T-cell (primary cell): Measurements from ENCODE around the gene SETD4. TPM values are rescaled to one million over a fixed set of nuclear protein-coding genes. Genes with fewer than 3 reads are reported as not detected.

ENCODE experiments used
- ATAC-seq, 4 experiments: fragments of 200-7000 bp in 3 of 4; fragments of 150-1000 bp in 1 of 4; cut with Tn5 transposase; replicated peaks in 1 of 4; 1 replicate in 3 of 4; 2 replicates in 1 of 4; pipeline ENCODE4 v1.10.0; 2021; ENCODE audit warnings: moderate library complexity in 3 of 4, mild to moderate bottlenecking in 2 of 4, moderate number of reproducible peaks in 1 of 4
- CTCF ChIA-PET, 2 donors: fragments of 300-600 bp; sonication (Branson Sonifier 250); formaldehyde crosslinking; loops; one replicate each; lab custom pipeline; 2022; ENCODE audit warnings: antibody characterized with exemption in 2 of 2; lab: Charles Lee
- POLR2A ChIA-PET, 2 donors: fragments of 300-600 bp; sonication (Branson Sonifier 250); formaldehyde crosslinking; loops; one replicate each; lab custom pipeline; 2022; ENCODE audit warnings: antibody characterized with exemption in 2 of 2; lab: Charles Lee
- DNase-seq, 35 experiments: peaks; one replicate each; pipeline versions ENCODE4 v3.0.0 to v3.0.0-alpha.2; 2013 to 2023
- H3K27ac ChIP-seq: one replicate; pipeline ENCODE4 v1.5.1; 2013; ENCODE audit warnings: low read length
- H3K27me3 ChIP-seq, 2 experiments: replicated peaks in 1 of 2; 1 replicate in 1 of 2; 2 replicates in 1 of 2; pipeline versions ENCODE4 v1.6.1 to v1.7.0; 2013; ENCODE audit warnings: low read length in 1 of 2, mixed read lengths in 1 of 2; ENCODE audit not compliant: control insufficient read depth in 2 of 2, insufficient read depth in 2 of 2; ENCODE audit errors: extremely low read depth in 1 of 2
- H3K36me3 ChIP-seq, 2 donors: 1 replicate in 1 of 2; 2 replicates in 1 of 2; pipeline versions ENCODE4 v1.6.1 to v1.7.0; 2013; ENCODE audit warnings: low read length in 1 of 2; ENCODE audit not compliant: control insufficient read depth in 2 of 2, insufficient read depth in 1 of 2; ENCODE audit errors: extremely low read depth in 1 of 2
- H3K4me1 ChIP-seq, 2 experiments: 1 replicate in 1 of 2; 2 replicates in 1 of 2; pipeline versions ENCODE4 v1.6.1 to v1.7.0; 2013; ENCODE audit warnings: low read length in 2 of 2, mixed read lengths in 1 of 2; ENCODE audit not compliant: insufficient read depth in 2 of 2, control insufficient read depth in 1 of 2; ENCODE audit errors: extremely low read depth in 1 of 2
- H3K4me3 ChIP-seq, 2 donors: 1 replicate in 1 of 2; 2 replicates in 1 of 2; pipeline versions ENCODE4 v1.5.1 to v1.7.0; 2013; ENCODE audit warnings: mild to moderate bottlenecking in 2 of 2, low read length in 1 of 2, moderate library complexity in 1 of 2; ENCODE audit not compliant: control insufficient read depth in 1 of 2; ENCODE audit errors: extremely low read depth in 1 of 2
- H3K9me3 ChIP-seq: 2 replicates; pipeline ENCODE4 v1.7.0; 2013
- H3K27ac Mint-ChIP-seq, 2 donors: one replicate each; pipeline ENCODE4 v1.8.0; 2020 to 2021; ENCODE audit warnings: mild to moderate bottlenecking in 2 of 2, mixed read lengths in 2 of 2
- H3K27me3 Mint-ChIP-seq, 2 donors: one replicate each; pipeline ENCODE4 v1.8.0; 2021 to 2022; ENCODE audit warnings: mixed read lengths in 2 of 2
- H3K36me3 Mint-ChIP-seq: one replicate; pipeline ENCODE4 v1.8.0; 2021; ENCODE audit warnings: mixed read lengths
- H3K4me1 Mint-ChIP-seq, 3 donors: one replicate each; pipeline ENCODE4 v1.8.0; 2020 to 2022; ENCODE audit warnings: mixed read lengths in 3 of 3, mild to moderate bottlenecking in 1 of 3
- H3K4me3 Mint-ChIP-seq, 3 donors: one replicate each; pipeline ENCODE4 v1.8.0; 2020 to 2022; ENCODE audit warnings: mild to moderate bottlenecking in 3 of 3, mixed read lengths in 3 of 3, moderate library complexity in 3 of 3
- H3K9me3 Mint-ChIP-seq, 3 donors: one replicate each; pipeline ENCODE4 v1.8.0; 2020 to 2022; ENCODE audit warnings: mixed read lengths in 3 of 3
- WGBS: methylation state at CpG from one replicate; pipeline ENCODE4 v1.1.5; 2013; ENCODE audit warnings: missing lambda C conversion rate; ENCODE audit not compliant: insufficient coverage; 5-methylcytosine and 5-hydroxymethylcytosine counted together
- total RNA-seq, 35 experiments: library from RNA in 6 of 35; stranded (reverse) in 6 of 35; fragments of 120-200 nt in 1 of 35; gene quantifications; one replicate each; pipeline versions ENCODE4 v1.2.1 to v1.2.4 and lab custom pipeline; 2013 to 2026

Gene SETD4
- total RNA-seq, 5 donors from 2014 or later (not counting 1 experiment from before 2014, with no cell fraction given) = 16.5 to 36.4 (median 30.3) TPM

GRCh38 chr21:35991131-35991530 is 69.2 kb downstream of the SETD4 start:
- POLR2A ChIA-PET = no interaction called here
- DNase-seq = no peak

GRCh38 chr21:35990609-35991008 is 69.7 kb downstream of the SETD4 start:
- DNase-seq (no peak), ATAC-seq (no peak)
- Histone ChIP-seq H3K27ac (no peak overlapping the region), H3K4me3 (no peak overlapping the region), H3K36me3 (no peaks in the 10 kb centered on the region), H3K27me3 (peaks cover 12 to 18% of the 10 kb centered on the region in 2 experiments), H3K4me1 (peaks cover 0 to 3% of the 10 kb centered on the region in 2 experiments), H3K9me3 (no peaks in the 10 kb centered on the region)
- 90% methylated on average over 2 of the region's 9 CpGs for WGBS
- Mint-ChIP-seq H3K9me3 (no peaks in the 10 kb centered on the region), H3K4me3 (no peak overlapping the region), H3K36me3 (no peaks in the 10 kb centered on the region), H3K27ac (no peak overlapping the region), H3K4me1 (peaks cover 5 to 9% (median 7%) of the 10 kb centered on the region in 3 donors), H3K27me3 (peaks cover 6 to 14% of the 10 kb centered on the region in 2 donors)
- ChIA-PET CTCF (interaction anchor here in 1 of 2 donors (0.7 kb wide), 1 partner anchor 1488 kb away, joined by 3 read pairs; no protein-coding TSS in a partner anchor), POLR2A (no interaction called here)

More at GRCh38 chr21:35991131-35991530, 69.2 kb downstream of the SETD4 start:
- ATAC-seq = no peak
- Mint-ChIP-seq H3K27ac (no peak overlapping the region), H3K27me3 (peaks cover 5 to 13% of the 10 kb centered on the region in 2 donors), H3K4me3 (no peak overlapping the region), H3K9me3 (no peaks in the 10 kb centered on the region), H3K4me1 (peaks cover 9 to 14% (median 13%) of the 10 kb centered on the region in 3 donors), H3K36me3 (no peaks in the 10 kb centered on the region)
- no peaks in the 10 kb centered on the region for H3K9me3 ChIP-seq
- H3K27ac ChIP-seq = no peak overlapping the region
- CTCF ChIA-PET = interaction anchor here in 1 of 2 donors (0.7 kb wide), 1 partner anchor 1489 kb away, joined by 3 read pairs; no protein-coding TSS in a partner anchor
- WGBS = 80% methylated on average over 1 of the region's 6 CpGs
- peaks cover 11 to 18% of the 10 kb centered on the region in 2 experiments for H3K27me3 ChIP-seq
- peaks cover 0 to 6% of the 10 kb centered on the region in 2 experiments for H3K4me1 ChIP-seq
- H3K36me3 ChIP-seq = no peaks in the 10 kb centered on the region
- H3K4me3 ChIP-seq = no peak overlapping the region

- ChIA-PET CTCF (interaction anchor here (0.6 kb wide), 2 partner anchors 41 to 363 kb away, joined by 3 to 4 read pairs; no protein-coding TSS in a partner anchor), POLR2A (interaction anchor here (0.6 to 0.7 kb wide), 2 partner anchors 782 to 806 kb away, joined by 3 to 5 read pairs; no protein-coding TSS in a partner anchor)
- H3K4me1 ChIP-seq = no peaks in the 10 kb centered on the region
- 80% methylated on average over 6 of the region's 10 CpGs for WGBS
- no peaks in the 10 kb centered on the region for H3K9me3 ChIP-seq
- Mint-ChIP-seq H3K9me3 (no peaks in the 10 kb centered on the region), H3K36me3 (no peaks in the 10 kb centered on the region), H3K27me3 (peaks cover 10 to 18% of the 10 kb centered on the region in 2 donors), H3K4me1 (no peaks in the 10 kb centered on the region), H3K4me3 (no peak overlapping the region), H3K27ac (no peak overlapping the region)
- H3K4me3 ChIP-seq = no peak overlapping the region
- ATAC-seq (no peak), DNase-seq (no peak)
- H3K27me3 ChIP-seq = peaks cover 16% of the 10 kb centered on the region in 2 experiments
- H3K36me3 ChIP-seq = no peaks in the 10 kb centered on the region
- H3K27ac ChIP-seq = no peak overlapping the region
Observed at GRCh38 chr21:35989138-35989735, 71.1 kb downstream of the SETD4 start.

GRCh38 chr21:35988416-35989137 is 71.7 kb downstream of the SETD4 start:
- ChIA-PET POLR2A (interaction anchor here (0.6 to 0.7 kb wide), 2 partner anchors 781 to 805 kb away, joined by 3 to 5 read pairs; no protein-coding TSS in a partner anchor), CTCF (interaction anchor here (0.6 kb wide), 3 partner anchors 41 to 1363 kb away, joined by 3 to 4 read pairs (median 4); no protein-coding TSS in a partner anchor)
- Histone ChIP-seq H3K27me3 (peaks cover 9 to 16% of the 10 kb centered on the region in 2 experiments), H3K9me3 (no peaks in the 10 kb centered on the region), H3K36me3 (no peaks in the 10 kb centered on the region), H3K27ac (no peak overlapping the region), H3K4me3 (no peak overlapping the region), H3K4me1 (no peaks in the 10 kb centered on the region)
- DNase-seq (no peak), ATAC-seq (no peak)
- Mint-ChIP-seq H3K36me3 (no peaks in the 10 kb centered on the region), H3K27ac (no peak overlapping the region), H3K4me1 (no peaks in the 10 kb centered on the region), H3K27me3 (peaks cover 10 to 19% of the 10 kb centered on the region in 2 donors), H3K4me3 (no peak overlapping the region), H3K9me3 (no peaks in the 10 kb centered on the region)
- 31% methylated on average over 2 of the region's 6 CpGs for WGBS

GRCh38 chr21:35987475-35987874 is 72.9 kb downstream of the SETD4 start:
- WGBS = 100% methylated on average over 2 of the region's 5 CpGs
- POLR2A ChIA-PET = no interaction called here
- Histone ChIP-seq H3K4me3 (no peak overlapping the region), H3K36me3 (no peaks in the 10 kb centered on the region), H3K9me3 (no peaks in the 10 kb centered on the region), H3K27ac (no peak overlapping the region), H3K4me1 (no peaks in the 10 kb centered on the region), H3K27me3 (peaks cover 9 to 14% of the 10 kb centered on the region in 2 experiments)
- no peaks in the 10 kb centered on the region for H3K9me3 Mint-ChIP-seq
- no peak overlapping the region for H3K27ac Mint-ChIP-seq
- H3K4me3 Mint-ChIP-seq = no peak overlapping the region
- H3K36me3 Mint-ChIP-seq = no peaks in the 10 kb centered on the region
- H3K4me1 Mint-ChIP-seq = no peaks in the 10 kb centered on the region
- no peak for ATAC-seq
- CTCF ChIA-PET = no interaction called here
- peaks cover 11 to 24% of the 10 kb centered on the region in 2 donors for H3K27me3 Mint-ChIP-seq
- no peak for DNase-seq

- Mint-ChIP-seq H3K27me3 (peaks cover 13 to 30% of the 10 kb centered on the region in 2 donors), H3K4me3 (no peak overlapping the region), H3K36me3 (no peaks in the 10 kb centered on the region), H3K9me3 (no peaks in the 10 kb centered on the region), H3K4me1 (no peaks in the 10 kb centered on the region), H3K27ac (no peak overlapping the region)
- Histone ChIP-seq H3K27ac (no peak overlapping the region), H3K4me1 (no peaks in the 10 kb centered on the region), H3K36me3 (no peaks in the 10 kb centered on the region), H3K27me3 (peaks cover 9 to 12% of the 10 kb centered on the region in 2 experiments), H3K4me3 (no peak overlapping the region), H3K9me3 (no peaks in the 10 kb centered on the region)
- ATAC-seq (no peak), DNase-seq (no peak)
- ChIA-PET CTCF (no interaction called here), POLR2A (no interaction called here)
- 92% methylated on average over 3 of the region's 11 CpGs for WGBS
Observed at GRCh38 chr21:35984654-35985361, 75.5 kb downstream of the SETD4 start.
